GM12878 (cell line): ENCODE data around the gene SNX19. TPM values are rescaled to one million over a fixed set of nuclear protein-coding genes. Genes with fewer than 3 reads are reported as not detected.

Source experiments
- ATAC-seq: fragments of 200-7000 bp; cut with Tn5 transposase; 3 replicates; pipeline ENCODE4 v1.9.1; 2020; ENCODE audit warnings: mild to moderate bottlenecking, moderate library complexity
- BruUV-seq: library from RNA; stranded (reverse); fragments of 400-500 nt; replicated peaks from 2 replicates; lab custom pipeline; 2021; lab: Mats Ljungman, UMichigan
- CTCF ChIA-PET: fragments of 300-600 bp; sonication (Branson Sonifier 250); formaldehyde crosslinking; extraction: SDS; loops from one replicate; lab custom pipeline; 2021; ENCODE audit warnings: inconsistent platforms; lab: Yijun Ruan, JAX
- POLR2A ChIA-PET: fragments of 350-600 bp; formaldehyde crosslinking; extraction: SDS; loops from one replicate; lab custom pipeline; 2021; ENCODE audit warnings: inconsistent platforms; lab: Charles Lee
- RAD21 ChIA-PET: fragments of 300-600 bp; sonication (Branson Sonifier 250); formaldehyde crosslinking; loops from one replicate; lab custom pipeline; 2023; ENCODE audit warnings: antibody characterized with exemption; ENCODE audit not compliant: unreplicated experiment; lab: Charles Lee
- SMC1A ChIA-PET: fragments of 300-600 bp; sonication (Branson Sonifier 250); formaldehyde crosslinking; loops from one replicate; lab custom pipeline; 2023; ENCODE audit not compliant: unreplicated experiment, uncharacterized antibody; lab: Charles Lee
- DNase-seq: peaks from one replicate; pipeline ENCODE4 v3.0.0-alpha.2; 2011; ENCODE audit warnings: low read depth, low spot score
- FAIRE-seq: peaks from 3 replicates; lab custom pipeline; 2011; peaks lifted over from hg19 to GRCh38; lab: Jason Lieb, UNC
- H2AFZ ChIP-seq: 2 replicates; pipeline ENCODE4 v1.6.0; 2011; ENCODE audit warnings: low read depth, low read length, control low read depth; ENCODE audit not compliant: control insufficient read depth
- H3K27ac ChIP-seq: 2 replicates; pipeline ENCODE4 v1.5.1; 2011; ENCODE audit warnings: control low read depth; ENCODE audit not compliant: control insufficient read depth, insufficient read depth
- H3K27me3 ChIP-seq, 2 experiments: replicated peaks in 1 of 2; 2 replicates each; pipeline versions ENCODE4 v1.6.0 to v1.6.1; 2011; ENCODE audit warnings: low read length in 1 of 2; ENCODE audit not compliant: control insufficient read depth in 2 of 2, insufficient read depth in 2 of 2
- H3K36me3 ChIP-seq, 2 experiments: 2 replicates each; pipeline ENCODE4 v1.5.1; 2011; ENCODE audit warnings: low read length in 1 of 2; ENCODE audit not compliant: control insufficient read depth in 2 of 2, insufficient read depth in 2 of 2
- H3K4me1 ChIP-seq: 2 replicates; pipeline ENCODE4 v1.6.1; 2011; ENCODE audit warnings: mild to moderate bottlenecking, low read length, moderate library complexity, mixed read lengths; ENCODE audit not compliant: control insufficient read depth, insufficient read depth
- H3K4me2 ChIP-seq: 2 replicates; pipeline ENCODE4 v1.6.0; 2011; ENCODE audit warnings: control low read depth; ENCODE audit not compliant: control insufficient read depth, insufficient read depth
- H3K4me3 ChIP-seq: fragments of 200-600 bp; sonication (generic); 2 replicates; pipeline ENCODE4 v1.5.1; 2016
- H3K79me2 ChIP-seq: 2 replicates; pipeline ENCODE4 v1.6.0; 2011; ENCODE audit warnings: low read length; ENCODE audit not compliant: control insufficient read depth, insufficient read depth
- H3K9ac ChIP-seq: 2 replicates; pipeline ENCODE4 v1.8.0; 2011; ENCODE audit warnings: low read length, control low read depth, mixed read lengths; ENCODE audit not compliant: control insufficient read depth, insufficient read depth
- H3K9me3 ChIP-seq: replicated peaks from 3 replicates; pipeline ENCODE4 v1.5.1; 2011; ENCODE audit warnings: mild to moderate bottlenecking, low read length; ENCODE audit not compliant: control insufficient read depth, insufficient read depth
- H4K20me1 ChIP-seq: 2 replicates; pipeline ENCODE4 v1.6.0; 2011; ENCODE audit not compliant: control insufficient read depth, insufficient read depth
- DPF2 ChIP-seq: fragments of 450-650 bp; IDR thresholded peaks from 2 replicates; pipeline ENCODE4 v1.6.1; 2017; ENCODE audit warnings: mild to moderate bottlenecking
- ESRRA ChIP-seq: IDR thresholded peaks from 2 replicates; pipeline ENCODE4 v1.6.1; 2012; ENCODE audit warnings: mild to moderate bottlenecking, low read length, improper control_type of control experiment
- HCFC1 ChIP-seq: fragments of 150-350 bp; IDR thresholded peaks from 2 replicates; pipeline ENCODE4 v1.6.1; 2014; ENCODE audit warnings: low read length
- IKZF1 ChIP-seq: fragments of 450-650 bp; conservative IDR thresholded peaks from 2 replicates; pipeline ENCODE4 v1.6.1; 2017; ENCODE audit warnings: antibody characterized with exemption, mild to moderate bottlenecking
- MXI1 ChIP-seq: fragments of 150-350 bp; IDR thresholded peaks from 2 replicates; pipeline ENCODE4 v1.6.1; 2011; ENCODE audit warnings: low read depth, mild to moderate bottlenecking, inconsistent platforms, low read length, improper control_type of control experiment
- MYC ChIP-seq: IDR thresholded peaks from 2 replicates; pipeline ENCODE4 v1.6.1; 2011; ENCODE audit warnings: mild to moderate bottlenecking, low read length, moderate library complexity, inconsistent platforms; ENCODE audit not compliant: insufficient read depth, insufficient replicate concordance, insufficient read length, severe bottlenecking
- PML ChIP-seq: IDR thresholded peaks from 2 replicates; pipeline ENCODE4 v1.6.1; 2012; ENCODE audit warnings: low read length, inconsistent platforms
- RBBP5 ChIP-seq: fragments of 200-600 bp; sonication (generic); conservative IDR thresholded peaks from 2 replicates; pipeline ENCODE4 v1.6.1; 2016
- SPI1 ChIP-seq: IDR thresholded peaks from 2 replicates; pipeline ENCODE4 v1.6.1; 2011; ENCODE audit warnings: low read depth, mild to moderate bottlenecking, low read length, moderate library complexity, borderline replicate concordance; ENCODE audit not compliant: insufficient read depth
- STAT3 ChIP-seq: IDR thresholded peaks from 2 replicates; pipeline ENCODE4 v1.6.1; 2011; ENCODE audit warnings: low read depth, low read length, improper control_type of control experiment
- TCF12 ChIP-seq: IDR thresholded peaks from 2 replicates; pipeline ENCODE4 v1.6.1; 2011; ENCODE audit warnings: low read depth, mild to moderate bottlenecking, low read length
- ZNF622 ChIP-seq: fragments of 450-650 bp; IDR thresholded peaks from 2 replicates; pipeline ENCODE4 v1.6.1; 2017; ENCODE audit warnings: mild to moderate bottlenecking, inconsistent platforms
- WGBS: methylation state at CpG from one replicate; pipeline ENCODE4 v1.1.6; 2016; ENCODE audit warnings: low lambda C conversion rate; ENCODE audit not compliant: insufficient replicate concordance, insufficient coverage; ENCODE audit errors: missing lambda C conversion rate; 5-methylcytosine and 5-hydroxymethylcytosine counted together
- in situ Hi-C: fragments of 300-500 bp; cut with MboI; formaldehyde crosslinking; loops from 9 replicates; pipeline ENCODE4 v1.14.3; 2018; ENCODE audit warnings: mixed read lengths
- intact Hi-C: fragments of 100-400 bp; cut with micrococcal nuclease; formaldehyde crosslinking; loops from one replicate; pipeline ENCODE4 v1.14.2; 2022; ENCODE audit not compliant: unreplicated experiment
- polyA plus RNA-seq, 11 experiments: library from polyadenylated mRNA; depleted of rRNA in 4 of 11; unstranded in 6 of 11; stranded (reverse) in 5 of 11; fragments of >200 nt; fragmentation: Nextera tagmentation in 4 of 11; fragmentation: Illumina TruSeq in 1 of 11; extraction: Ambion mirVana in 4 of 11; extraction: Trizol in 1 of 11; gene quantifications; 1 replicate in 1 of 11; 2 replicates in 10 of 11; pipeline versions ENCODE4 v1.2.1 to v1.2.3, GENCODE V29; 2011 to 2016; ENCODE audit warnings: inconsistent platforms in 2 of 11, missing spikeins in 2 of 11, low read depth in 1 of 11
- total RNA-seq, 4 experiments: library from RNA; depleted of rRNA in 3 of 4; stranded (reverse); fragments of >200 nt in 3 of 4; fragmentation: Illumina TruSeq in 1 of 4; extraction: Trizol in 1 of 4; gene quantifications; 2 replicates each; pipeline versions ENCODE4 v1.2.1 to v1.2.3, GENCODE V29; 2013 to 2021

The SNX19 gene
- total and polyA plus RNA-seq, 10 of the 15 experiments (the other 5 are each of a cell fraction or from before 2014, with no cell fraction given), result 3.0 to 46.9 (median 30.4) TPM

- no peak for ATAC-seq
- Histone ChIP-seq H3K4me3 (no peak overlapping the region), H3K9ac (no peak overlapping the region), H3K27ac (no peak overlapping the region), H2AFZ (no peak overlapping the region), H3K36me3 (no peaks in the 10 kb centered on the region), H3K79me2 (no peaks in the 10 kb centered on the region), H3K4me2 (no peak overlapping the region), H3K9me3 (no peaks in the 10 kb centered on the region; the same call in 1 of the 3 replicates), H3K4me1 (no peaks in the 10 kb centered on the region), H3K27me3 (peaks cover 1 to 8% of the 10 kb centered on the region in 2 experiments; a peak in 2 of 4 replicates), H4K20me1 (peaks cover 3% of the 10 kb centered on the region; the same call in 1 of the 2 replicates)
- POLR2A ChIA-PET, result no interaction called here
- CTCF ChIA-PET, result interaction anchor here (0.7 to 2.9 kb wide), 2 partner anchors 9 to 222 kb away, joined by 3 to 13 read pairs; no protein-coding TSS in a partner anchor
- intact Hi-C loops (no loop called here), in situ Hi-C loops (no loop called here)
- BruUV-seq, result no TSS peak
- DNase-seq, result no peak
- no peak for TF ChIP-seq ZNF622
- no peak for TF ChIP-seq TCF12
- no peak for TF ChIP-seq IKZF1
- no peak for TF ChIP-seq MYC
- TF ChIP-seq SPI1, result no peak
- TF ChIP-seq STAT3, result no peak
- TF ChIP-seq RBBP5, result no peak
- TF ChIP-seq PML, result no peak
- TF ChIP-seq DPF2, result no peak
- no peak for TF ChIP-seq ESRRA
- no peak for TF ChIP-seq MXI1
- no peak for TF ChIP-seq HCFC1
- RAD21 ChIA-PET, result no interaction called here
- no peak for FAIRE-seq
- 54% methylated on average over 8 of the region's 8 CpGs for WGBS
- SMC1A ChIA-PET, result interaction anchor here (2.4 to 2.9 kb wide), 2 partner anchors 9 to 13 kb away, joined by 9 read pairs; no protein-coding TSS in a partner anchor
These were observed 63.7 kb downstream of the SNX19 start for GRCh38 chr11:130852589-130852988.
